Measurements from ENCODE around the gene ANKRD53.
A peak's percentile ranks its signal among the peaks of the same experiment; 100 is the strongest.

Gene ANKRD53

DNA sequence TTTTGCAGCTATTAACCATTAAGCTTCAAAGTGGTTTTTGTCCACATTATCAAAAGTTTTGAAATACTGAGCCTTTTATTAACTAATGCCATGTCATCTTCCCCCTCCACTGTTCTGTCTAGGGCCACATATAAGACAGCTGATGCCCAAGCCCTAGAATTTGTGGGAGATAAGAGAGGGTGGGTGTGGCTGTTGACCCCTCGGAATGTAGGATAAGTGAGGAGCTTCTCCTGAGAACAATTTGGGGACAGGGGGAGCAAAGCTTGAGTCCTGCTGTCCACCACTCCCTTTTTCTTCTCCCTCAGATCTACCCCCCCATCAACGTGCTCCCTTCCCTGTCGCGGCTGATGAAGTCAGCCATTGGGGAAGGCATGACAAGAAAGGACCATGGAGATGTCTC is 14.3 kb upstream of the ANKRD53 start:
- no peak for DNase-seq (ENCODE audit: low read depth in 1 of 2, low spot score in 1 of 2)

DNA sequence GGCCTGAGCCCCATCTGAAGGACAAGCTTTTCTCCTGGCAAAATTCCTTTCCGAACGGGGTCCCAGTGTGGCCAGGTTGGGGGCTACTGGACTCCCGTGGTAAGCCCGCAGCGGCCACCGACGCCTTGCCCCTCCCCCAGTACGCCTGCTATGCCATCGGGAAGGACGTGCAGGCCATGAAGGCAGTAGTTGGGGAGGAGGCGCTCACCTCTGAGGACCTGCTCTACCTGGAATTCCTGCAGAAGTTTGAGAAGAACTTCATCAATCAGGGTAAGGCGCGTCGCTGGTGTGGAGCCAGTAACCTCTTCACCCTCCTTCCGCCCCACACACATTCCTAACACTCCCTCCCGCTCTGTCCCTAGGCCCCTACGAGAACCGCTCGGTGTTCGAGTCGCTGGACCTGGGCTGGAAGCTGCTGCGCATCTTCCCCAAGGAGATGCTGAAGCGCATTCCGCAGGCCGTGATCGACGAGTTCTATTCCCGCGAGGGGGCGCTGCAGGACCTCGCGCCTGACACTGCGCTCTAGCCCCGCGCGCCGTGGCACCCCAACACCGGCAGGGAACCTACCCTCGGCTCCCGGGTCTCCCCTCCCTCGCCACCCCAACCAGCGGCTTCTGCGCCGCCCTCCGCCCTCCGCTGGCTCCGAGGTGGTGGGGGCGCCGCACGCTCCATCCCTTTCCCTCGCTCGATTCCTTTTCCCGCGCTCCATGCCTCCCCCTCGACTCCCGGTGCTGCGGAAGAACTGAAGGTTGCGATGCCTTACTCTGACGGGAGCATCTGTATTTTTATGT is 13.6 kb upstream of the ANKRD53 start:
- peak; percentile 73 to 75 for DNase-seq (ENCODE audit: low read depth in 1 of 2, low spot score in 1 of 2)

DNA sequence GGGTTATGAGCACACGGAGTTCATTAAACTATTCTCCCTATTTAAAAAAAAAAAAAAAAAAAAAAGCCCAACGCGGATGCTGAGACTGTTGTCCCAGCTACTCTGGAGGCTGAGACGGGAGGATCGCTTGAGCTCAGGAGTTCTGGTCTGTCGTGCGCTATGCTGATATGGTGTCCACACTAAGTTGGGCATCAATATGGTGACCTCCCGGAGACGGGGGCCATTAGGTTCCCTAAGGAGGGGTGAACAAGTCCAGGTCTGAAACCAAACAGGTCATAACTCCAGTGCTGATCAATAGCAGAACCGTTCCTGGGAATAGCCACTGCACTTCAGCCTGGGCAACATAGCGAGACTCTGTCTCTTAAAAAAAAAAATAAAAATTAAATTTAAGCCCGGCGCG is 12.9 kb upstream of the ANKRD53 start:
- no peak for DNase-seq (ENCODE audit: low read depth in 1 of 2, low spot score in 1 of 2)

DNA sequence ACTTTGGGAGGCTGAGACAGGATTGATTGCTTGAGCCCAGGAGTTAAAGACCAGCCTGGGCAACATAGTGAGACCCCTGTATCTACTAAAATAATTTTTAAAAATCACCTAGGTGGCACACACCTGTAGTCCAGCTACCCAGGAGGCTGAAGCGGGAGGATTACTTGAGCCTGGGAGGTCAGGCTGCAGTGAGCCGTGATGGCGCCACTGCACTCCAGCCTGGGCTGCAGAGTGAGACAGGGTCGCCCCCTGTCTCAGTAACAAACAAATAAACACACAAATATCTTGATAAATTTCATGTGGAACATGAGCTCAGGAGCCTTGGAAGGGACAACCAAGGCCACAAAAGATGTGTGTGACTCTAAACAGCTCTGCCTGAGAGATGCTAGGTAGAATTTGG is 11.7 kb upstream of the ANKRD53 start:
- DNase-seq (ENCODE audit: low read depth in 1 of 2, low spot score in 1 of 2), result no peak

DNA sequence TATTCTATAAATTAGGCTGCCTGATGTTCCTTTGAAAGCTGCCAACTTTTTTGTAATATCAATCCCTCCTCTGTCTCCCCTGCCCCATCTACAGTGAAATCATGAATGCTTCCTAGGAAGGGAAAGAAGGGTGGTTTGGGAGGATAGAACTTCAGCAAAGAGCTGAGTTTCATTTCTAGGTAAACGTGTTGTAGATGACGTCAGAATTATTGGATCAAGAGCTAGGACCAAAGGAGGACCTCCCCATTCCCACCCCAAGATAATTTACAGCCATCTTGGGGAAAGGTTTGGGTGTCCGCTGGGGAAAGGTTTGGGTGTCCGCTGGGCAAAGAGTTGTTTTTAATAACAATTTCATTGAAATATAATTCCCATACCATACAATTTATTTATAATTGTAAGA is 11.2 kb upstream of the ANKRD53 start:
- no peak for DNase-seq (ENCODE audit: low read depth in 1 of 2, low spot score in 1 of 2)

DNA sequence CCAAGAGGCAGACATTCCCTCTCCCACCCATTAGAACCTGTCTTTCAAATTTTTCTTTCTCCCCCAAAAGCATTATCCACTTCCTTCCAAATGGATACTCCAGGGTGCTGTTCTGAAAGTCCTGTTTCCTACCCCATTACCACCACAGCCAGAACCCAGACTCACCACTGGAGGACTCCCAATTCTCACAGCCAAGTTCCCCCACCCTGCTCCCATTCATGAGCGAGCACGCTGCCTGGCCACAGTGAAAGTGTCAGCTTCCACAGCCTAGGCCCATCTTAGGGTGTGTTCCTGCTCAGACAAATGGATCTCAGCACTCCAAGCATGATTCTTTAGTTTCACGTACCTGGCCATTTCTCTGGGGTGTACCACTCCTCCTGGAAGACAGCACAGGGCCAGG is 3.8 kb upstream of the ANKRD53 start:
- DNase-seq (ENCODE audit: low read depth in 1 of 2, low spot score in 1 of 2), result no peak

DNA sequence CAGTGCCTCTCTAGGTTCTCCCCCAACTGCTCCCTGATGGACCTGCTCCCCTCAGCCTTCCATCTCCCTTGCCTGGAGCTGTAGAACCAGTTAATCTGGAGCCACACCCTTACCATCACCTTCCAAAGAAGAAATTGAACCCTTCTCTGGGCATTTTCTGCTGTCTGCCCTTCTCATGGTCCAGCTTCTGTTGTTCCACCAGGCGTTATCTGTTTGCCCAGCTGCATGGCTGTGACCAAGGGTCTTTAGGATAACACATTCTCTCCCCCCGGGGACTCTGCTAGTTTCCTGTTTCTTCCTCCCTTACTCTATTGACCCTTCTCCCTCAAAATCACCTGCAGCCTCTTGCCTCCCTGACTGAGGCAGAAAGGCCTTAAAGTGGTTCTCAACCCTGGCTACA is 3.2 kb upstream of the ANKRD53 start:
- DNase-seq (ENCODE audit: low read depth in 1 of 2, low spot score in 1 of 2), result no peak

DNA sequence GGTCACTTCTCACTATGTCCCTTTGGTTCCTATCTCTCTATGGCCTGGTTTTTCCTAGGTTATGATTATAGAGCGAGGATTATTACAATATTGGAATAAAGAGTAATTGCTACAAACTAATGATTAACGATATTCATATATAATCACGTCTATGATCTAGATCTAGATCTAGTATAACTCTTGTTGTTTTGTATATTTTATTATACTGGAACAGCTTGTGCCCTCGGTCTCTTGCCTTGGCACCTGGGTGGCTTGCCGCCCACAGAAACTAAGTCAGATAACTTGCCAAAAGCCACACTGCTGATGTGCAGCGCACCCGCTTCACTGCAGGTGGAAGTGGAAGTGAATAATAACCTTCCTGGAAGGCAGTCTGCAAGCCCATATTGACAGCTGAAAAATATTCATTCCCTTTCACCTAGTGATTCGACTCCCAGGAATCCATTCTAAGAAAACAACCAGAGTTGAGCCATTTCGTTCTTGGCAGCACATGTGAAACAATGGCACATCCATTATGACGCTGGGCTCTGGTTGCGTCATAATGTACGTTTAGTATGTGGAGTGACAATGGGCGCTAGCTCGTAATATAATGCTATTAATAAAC is 725 bp upstream of the ANKRD53 start:
- no peak for DNase-seq (ENCODE audit: low read depth in 1 of 2, low spot score in 1 of 2)

DNA sequence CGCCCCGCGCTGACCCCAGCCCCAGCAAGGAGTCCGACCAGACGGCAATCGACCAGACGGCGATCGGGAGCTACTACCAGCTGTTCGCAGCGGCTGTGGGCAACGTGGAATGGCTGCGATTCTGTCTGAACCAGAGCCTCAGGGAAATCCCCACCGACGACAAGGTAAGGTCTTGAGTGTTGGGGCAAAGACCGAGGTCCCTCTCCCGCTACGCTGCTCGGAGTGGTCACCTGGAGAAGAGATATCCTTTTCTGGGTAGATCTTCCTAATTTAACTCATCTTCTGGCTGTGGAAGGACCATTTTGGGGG is 704 bp downstream of the ANKRD53 start:
- no peak for DNase-seq (ENCODE audit: low read depth in 1 of 2, low spot score in 1 of 2)

DNA sequence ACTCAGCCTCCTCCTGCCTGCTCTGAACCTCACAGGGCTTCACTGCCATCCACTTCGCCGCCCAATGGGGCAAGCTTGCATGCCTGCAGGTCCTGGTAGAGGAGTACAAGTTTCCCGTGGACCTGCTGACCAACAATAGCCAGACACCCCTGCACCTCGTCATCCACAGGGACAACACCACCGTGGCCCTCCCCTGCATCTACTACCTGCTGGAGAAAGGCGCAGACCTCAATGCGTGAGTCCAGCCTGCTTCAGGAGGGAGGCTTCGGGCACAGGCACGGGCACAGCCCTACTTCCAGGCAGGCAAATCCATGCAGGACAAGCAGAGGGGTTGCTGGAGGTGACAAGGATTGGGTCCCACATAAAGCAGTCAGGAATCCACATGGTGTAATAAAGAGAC is 1.2 kb downstream of the ANKRD53 start:
- DNase-seq (ENCODE audit: low read depth in 1 of 2, low spot score in 1 of 2), result no peak

DNA sequence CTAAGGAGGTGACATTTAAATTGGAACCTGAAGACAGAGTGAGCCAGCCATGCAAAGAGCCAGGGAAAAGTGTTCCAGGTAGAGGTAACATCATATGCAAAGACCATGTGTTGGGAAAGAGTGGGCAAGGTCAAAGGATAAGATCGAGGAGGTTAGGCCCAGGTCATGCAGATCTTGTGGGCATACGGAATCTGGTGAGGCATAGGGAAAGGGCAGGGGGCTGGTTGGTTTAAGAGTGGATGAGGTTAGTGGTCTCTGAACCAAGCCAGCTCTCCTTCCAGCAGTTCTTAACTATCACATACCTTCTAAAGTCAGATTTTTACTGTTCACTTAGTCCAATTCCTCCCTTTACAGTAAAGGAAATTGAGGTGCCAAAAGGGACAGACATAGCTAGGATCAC is 3.0 kb downstream of the ANKRD53 start:
- DNase-seq (ENCODE audit: low read depth in 1 of 2, low spot score in 1 of 2), result no peak

DNA sequence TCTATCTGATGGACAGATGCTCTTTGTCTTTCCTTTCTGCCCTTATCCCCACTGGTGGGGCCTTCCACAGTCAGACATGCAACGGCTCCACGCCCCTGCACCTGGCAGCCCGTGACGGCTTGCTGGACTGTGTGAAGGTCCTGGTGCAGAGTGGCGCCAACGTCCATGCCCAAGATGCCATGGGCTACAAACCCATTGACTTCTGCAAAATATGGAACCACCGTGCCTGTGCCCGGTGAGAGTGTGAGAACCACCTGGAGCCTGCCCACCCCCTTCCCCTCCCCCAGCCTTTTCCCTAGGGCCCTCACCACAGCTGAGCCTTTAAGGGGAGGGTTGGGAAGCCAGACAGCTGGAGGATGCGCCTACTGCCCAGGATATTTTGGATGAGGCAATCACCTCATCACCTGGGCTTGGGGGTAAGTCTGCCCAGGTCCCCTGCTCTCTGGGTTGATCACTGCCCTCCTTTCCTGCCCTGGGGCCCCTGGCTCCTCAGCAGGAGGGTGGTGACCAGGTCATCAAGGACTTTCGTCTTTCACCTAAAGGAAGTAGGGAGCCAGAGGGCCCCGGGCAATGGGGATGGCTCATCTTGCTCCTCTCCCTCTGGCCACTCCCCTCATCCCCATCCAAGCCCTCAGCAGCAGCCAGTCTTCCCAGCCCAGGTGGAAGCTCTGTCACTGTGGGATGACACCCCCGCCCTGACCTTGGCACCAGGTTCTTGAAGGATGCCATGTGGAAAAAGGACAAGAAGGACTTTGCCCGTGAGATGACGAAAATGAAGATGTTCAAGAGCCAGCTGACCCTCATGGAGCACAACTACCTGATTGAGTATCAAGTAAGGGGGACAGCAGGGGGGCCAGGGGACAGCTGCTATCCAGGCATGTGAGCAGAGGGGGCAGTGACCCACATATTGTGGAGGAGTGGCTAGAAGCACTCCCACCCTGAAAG is 3.7 kb downstream of the ANKRD53 start:
- DNase-seq (ENCODE audit: low read depth in 1 of 2, low spot score in 1 of 2), result no peak

DNA sequence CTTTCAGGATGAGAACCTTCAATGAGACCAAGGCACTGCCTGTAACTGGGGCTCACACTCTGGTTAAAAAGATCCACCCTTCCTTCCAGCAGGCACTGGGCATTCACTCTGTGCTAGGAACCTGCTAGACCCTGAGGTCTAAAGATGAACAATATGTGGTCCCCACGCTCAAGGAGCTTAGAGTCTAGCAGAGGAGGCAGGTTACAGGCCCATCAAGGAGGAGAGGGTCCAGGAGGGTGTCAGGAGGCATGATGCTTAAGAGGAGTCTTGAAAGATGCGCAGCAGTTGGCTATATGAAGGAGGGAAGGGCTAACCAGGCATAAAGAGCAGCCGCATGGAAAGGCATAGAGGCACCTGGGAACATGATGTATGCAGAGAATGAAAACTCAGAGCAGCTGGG is 4.5 kb downstream of the ANKRD53 start:
- DNase-seq (ENCODE audit: low read depth in 1 of 2, low spot score in 1 of 2), result no peak

DNA sequence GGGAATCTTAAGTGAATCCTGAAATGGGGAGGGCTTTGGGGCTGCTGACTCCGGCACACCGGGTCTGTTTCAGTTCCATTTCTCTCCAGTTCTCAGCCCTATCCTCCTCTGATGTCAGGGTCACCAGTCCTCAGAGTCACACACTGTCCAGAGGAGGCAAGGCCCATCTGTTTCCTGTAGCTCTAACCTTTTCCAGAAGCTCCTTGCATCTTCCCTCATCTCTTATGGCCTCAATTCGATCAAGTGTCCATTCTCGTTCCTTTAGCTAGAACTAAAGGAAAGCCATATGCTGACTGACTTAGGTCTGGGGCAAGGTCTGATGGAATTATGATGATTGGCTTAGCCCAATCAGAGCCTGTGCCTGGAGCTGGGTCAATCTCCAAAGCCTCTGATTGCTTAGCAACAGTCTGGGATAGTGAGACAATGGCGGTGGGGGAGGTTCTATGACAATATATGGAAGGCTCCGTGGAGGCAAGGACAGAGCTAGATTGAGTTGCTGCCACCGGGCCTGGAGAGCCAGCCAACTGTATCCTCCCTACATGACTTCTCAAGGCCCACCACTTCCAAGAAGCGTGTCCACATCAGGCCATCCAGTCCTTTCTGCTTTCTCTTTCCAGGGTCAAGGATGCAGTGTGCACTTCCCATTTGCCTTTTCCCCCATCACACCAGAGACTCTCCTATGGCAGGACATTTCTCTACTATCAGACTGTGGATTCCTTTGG is 5.2 kb downstream of the ANKRD53 start:
- DNase-seq (ENCODE audit: low read depth in 1 of 2, low spot score in 1 of 2), result no peak

DNA sequence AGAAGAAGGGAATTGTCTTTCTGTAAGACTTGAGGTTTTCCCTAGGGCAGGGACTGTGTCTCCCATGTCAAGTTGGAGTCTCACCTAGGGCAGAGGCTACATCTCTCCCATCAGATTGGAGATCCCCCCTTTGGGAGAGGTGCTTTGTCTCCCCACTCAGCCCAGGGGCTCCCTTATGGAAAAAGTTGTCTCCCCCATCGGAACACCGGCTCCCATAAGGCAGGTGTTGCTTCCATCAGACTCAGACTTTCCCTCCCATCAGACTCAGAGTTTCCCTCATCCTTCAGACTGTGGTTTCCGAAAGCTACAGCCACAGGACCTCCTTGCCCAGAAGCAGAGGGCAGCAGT is 5.8 kb downstream of the ANKRD53 start:
- DNase-seq (ENCODE audit: low read depth in 1 of 2, low spot score in 1 of 2), result no peak

DNA sequence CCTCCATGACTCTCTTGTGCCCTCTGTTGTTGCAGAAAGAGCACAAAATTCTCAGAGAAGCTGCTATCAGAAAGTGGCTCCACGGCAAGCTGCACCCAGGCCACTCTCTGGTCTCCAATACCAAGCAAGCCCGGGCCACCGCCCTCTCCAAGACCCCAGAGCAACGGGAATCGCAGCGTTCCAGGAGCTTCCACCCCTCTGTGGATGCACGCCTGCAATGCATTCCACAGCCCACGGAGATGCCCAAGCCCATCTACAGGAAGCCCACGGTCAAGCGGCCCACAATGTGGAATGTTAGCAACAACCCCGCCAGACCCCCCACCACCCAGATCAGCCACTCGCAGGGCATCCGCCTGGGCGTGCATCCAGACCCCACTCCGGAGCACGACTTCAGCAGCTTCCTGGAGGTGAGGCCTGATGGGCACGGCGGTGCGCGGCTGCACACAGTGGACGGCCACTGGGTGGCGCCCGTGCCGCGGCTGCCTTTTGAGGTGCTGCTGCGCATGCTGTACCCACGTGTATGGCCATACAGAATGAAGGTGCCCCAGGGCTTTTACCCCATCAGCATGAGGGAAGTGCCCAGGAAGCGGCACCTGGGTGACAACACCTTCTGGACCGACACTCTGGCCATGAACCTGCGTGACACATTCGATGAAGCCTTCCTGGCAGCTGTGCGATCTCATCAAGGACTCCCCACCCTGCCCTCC is 6.3 kb downstream of the ANKRD53 start:
- peak; percentile 63 to 68 for DNase-seq (ENCODE audit: low read depth in 1 of 2, low spot score in 1 of 2)

DNA sequence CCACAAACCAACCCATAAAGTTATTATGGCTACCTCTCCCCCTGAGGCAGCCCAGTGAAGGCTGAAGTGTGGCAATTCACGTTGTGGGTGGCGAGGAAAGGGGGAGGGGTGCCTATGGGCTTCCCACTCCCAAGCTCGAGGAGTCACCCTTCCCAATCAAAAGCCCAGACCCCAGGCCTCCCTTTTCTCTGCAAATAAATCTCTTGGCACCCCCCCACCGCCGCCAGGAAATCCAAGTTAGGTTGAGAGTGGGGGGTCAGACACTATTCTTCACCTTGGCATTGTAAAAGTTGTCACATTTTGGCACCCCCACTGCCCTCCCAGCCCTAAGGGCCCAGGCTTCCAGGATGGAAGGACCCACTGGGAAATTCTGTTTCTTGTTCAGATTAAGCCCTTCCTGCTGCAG is 6.9 kb downstream of the ANKRD53 start:
- DNase-seq (ENCODE audit: low read depth in 1 of 2, low spot score in 1 of 2), result no peak

DNA sequence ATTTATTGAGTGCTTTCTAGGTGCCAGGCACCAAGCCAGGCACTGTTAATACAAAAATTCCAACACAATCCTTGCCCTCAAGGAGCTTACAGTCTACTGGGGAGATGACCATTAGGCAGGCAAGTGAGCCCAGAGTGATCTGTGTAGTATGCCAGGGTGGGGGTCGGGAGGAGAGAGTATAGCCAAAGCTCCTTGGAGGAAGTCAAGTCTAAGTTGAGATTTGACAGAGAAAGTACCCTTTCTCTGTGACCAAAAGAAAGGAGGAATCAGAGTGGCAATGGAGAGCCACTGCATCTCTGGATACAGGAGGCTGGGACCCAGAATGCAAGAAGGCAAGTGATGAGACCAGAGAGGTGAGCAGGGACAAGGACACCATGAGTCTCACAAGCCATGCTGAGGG is 7.5 kb downstream of the ANKRD53 start:
- no peak for DNase-seq (ENCODE audit: low read depth in 1 of 2, low spot score in 1 of 2)

DNA sequence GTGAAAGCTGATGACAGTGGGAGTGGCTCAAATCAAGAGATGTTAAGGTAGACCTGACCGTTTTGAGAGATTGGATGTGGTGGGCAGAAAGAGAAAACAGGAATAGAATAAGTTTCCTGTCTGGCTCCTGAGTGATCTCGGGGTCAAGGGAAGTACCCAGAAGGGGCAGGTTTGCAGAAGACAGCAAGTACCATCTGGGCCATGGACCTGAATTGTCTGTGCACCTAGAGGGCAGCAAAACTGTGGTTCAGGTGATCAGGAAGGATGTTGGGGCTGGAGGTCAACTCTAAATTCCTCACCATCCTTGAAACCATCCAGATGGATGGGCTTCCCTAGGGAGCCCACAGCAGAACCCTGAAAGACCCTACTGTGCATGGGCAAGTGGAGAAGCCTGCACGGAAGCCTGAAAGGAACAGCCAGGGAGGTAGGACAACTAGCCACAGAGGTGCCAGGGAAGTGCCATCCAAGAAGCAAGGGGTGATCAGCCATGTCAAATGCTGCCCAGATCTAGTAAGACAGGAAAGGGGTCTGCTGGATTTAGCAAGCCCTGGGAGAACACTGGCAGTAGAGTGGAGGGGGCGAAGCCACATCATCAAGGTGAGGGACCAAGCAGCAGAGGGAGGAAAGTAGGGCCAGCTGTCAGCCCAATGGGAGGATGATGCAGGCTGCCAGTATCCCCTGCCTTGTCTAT is 8.2 kb downstream of the ANKRD53 start:
- DNase-seq (ENCODE audit: low read depth in 1 of 2, low spot score in 1 of 2), result no peak

DNA sequence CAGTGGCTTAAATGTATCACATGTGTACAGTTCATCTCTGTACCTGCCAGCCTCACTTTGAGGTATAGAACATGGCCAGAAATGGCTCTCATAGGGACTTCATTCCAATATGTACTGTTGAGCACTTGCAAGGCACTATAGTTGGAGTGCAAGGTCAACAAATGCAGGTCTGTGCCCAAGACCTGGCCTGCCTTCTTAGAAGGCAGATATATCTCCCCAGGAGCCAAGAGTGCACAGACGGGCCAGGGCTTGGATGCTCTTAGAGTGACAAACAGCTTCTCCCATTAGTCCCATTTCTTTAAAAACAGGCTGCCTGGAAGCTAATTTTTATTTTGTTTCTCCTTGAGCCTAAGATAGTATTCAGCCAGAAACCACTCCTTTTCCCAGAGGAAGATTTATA is 9.0 kb downstream of the ANKRD53 start:
- DNase-seq (ENCODE audit: low read depth in 1 of 2, low spot score in 1 of 2), result no peak

Data from activated T-helper 1 cell treated with anti-CD3 and anti-CD28 coated beads, Interleukin-2, amount 50 U/mL, for 16 hours (primary cell).